ENCODE results near the gene SNX8.

Gene SNX8

DNA sequence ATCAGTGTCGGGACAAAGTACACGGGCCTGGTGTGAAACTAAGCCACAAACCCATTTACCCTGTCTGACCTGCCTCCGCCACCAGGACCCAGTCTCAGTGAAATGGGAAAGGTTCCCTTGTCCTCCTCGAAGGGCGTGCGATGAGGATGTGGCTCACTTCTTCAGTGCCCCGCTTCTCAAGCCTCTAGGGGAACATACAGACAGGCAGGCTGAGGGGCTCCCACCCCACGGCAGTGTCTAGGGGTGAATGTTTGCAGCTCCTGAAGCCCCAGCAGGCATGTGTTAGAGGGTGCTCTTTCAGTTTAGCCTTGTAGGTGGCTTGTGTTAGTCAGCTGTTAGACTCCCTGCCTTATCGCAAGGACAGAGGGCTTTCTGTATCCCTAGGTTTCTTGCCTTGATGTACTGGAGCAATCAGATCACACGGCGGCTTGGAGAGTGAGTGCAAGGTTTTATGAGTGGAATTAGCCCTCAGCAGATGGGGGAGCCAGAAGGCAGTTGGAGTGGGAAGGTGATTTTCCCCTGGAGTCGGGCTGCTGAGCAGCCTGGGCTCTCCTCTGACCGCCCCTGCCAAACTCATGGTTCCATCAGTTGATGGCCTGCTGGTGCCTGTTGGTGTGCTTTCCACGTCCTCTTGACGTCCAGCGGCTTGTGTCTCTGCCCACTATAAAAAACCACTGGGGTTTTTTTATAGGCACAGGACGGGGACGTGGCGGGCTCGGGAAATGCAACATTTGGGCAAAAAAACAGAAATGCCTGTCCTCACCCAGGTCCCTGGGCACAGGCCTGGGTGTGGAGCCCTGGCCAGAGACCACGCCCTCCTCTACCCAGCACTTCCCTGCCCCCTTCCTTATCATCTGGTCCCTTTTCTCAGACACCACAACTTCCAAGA lies 71.5 kb downstream of the SNX8 start:
- peak; percentile 11 to 33 for DNase-seq

DNA sequence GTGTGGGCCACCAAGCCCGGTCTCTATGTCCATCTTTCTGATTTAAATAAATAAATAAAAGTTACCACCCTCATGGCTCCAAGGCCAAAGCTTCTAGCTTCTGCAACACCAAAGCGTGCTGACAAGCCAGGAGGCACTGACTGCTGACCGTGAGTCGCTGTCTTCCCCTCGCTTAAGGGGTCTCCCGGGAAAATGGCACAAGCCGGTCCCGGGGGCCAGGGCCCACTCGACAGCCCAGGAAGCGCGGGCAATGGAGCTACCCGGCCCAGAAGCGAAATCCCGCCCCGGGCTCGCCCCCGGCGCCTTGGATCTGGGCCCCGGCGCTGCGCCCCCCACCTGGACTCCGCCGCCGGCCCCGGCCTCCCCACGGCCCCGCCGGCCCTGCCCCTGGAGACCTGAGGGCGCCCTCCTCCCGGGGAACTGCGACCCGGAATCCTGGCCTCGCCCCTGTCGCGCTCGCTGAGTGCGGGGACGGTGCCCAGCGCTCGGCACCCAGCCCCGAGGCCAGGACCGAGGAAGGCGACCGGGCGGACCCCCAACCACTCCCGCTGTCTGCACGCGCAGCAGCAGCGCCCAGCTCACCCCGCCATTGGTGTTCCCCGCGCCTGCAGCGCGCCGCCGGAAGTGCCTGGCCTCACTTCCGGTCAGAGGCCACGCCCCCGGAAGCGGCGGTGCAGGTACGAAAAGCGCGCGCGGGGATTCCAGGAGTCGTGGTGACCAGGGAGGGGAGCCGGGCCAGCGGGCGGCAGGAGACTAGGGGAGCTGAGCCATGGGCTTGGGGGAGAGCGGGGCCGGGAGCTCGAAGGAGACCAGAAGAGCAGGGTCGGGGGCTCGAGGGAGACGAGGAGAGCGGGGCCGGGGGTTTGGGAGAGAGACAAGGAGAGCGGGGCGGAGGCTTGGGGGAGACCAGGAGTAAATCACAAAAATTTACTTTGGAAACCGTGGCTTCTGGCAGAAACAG lies 72.4 kb downstream of the SNX8 start, which contains the start of the genes MRM2 and NUDT1:
Gene MRM2, minus strand, starts transcription at position 626 of the 961 bp plus-strand sequence. Its CDS starts 36 bp downstream, at position 590.
Gene NUDT1, plus strand, starts transcription at position 647 of the 961 bp plus-strand sequence. CDS start 2,349 bp downstream, outside the sequence.
- DNase-seq, result peak; percentile 75 to 86

DNA sequence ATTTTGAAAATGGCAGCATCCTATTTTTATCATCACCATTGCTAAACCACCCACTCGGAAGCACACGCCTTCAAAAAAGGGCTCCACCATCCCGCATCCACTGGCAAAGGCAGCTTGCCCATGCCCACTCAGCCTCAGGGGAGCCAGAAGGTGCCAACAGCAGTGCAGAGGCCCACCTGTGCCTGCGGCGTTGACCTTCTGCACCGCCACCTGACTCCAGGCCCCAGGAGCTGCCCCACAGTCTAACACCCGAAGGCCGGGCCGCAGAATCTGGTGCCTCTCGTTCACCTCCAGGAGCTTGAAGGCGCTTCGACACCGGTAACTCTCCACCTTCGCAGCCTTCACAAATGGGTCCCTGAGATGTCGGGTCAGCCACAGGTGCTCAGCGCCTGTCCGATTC lies 75.0 kb downstream of the SNX8 start:
- no peak for DNase-seq

DNA sequence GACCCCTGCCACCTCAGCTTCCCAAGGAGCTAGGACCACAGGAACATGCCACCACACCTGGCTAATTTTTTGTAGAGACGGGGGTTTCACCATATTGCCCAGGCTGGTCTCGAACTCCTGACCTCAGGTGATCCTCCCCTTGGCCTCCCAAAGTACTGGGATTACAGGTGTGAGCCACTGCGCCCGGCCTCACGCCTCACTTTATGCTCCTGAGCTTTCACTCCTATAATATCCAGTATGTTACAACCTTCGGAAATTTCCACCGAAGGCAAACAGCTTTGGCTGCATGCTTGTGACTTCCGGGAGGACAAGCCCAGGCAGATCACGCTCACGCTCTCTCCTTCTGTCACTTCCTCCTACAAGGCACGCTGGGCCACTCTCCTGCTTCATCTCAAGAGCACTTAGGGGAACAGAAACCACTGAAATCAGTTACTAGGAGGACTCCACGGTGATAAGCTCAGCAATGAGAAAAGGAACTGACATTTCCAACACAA lies 77.1 kb downstream of the SNX8 start:
- DNase-seq, result peak; percentile 92 to 95

DNA sequence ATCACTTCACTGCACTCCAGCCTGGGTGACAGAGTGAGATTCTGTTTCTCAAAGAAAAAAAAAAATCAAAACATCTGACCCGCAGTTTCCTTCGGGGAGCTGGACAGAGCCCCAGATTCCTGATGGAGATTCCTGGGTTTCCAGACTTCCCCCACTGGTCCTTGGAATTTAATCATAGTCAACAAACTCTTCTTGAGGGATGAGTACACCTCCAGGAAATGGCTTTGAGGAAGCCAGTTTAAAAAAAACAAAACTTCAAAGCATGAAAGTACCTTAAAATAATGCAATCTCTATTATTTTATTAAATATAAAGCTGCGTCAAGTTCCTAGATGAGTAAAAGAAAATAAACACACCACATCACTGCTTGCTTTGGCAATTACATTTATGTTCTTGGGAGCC lies 80.3 kb downstream of the SNX8 start:
- DNase-seq, result no peak

DNA sequence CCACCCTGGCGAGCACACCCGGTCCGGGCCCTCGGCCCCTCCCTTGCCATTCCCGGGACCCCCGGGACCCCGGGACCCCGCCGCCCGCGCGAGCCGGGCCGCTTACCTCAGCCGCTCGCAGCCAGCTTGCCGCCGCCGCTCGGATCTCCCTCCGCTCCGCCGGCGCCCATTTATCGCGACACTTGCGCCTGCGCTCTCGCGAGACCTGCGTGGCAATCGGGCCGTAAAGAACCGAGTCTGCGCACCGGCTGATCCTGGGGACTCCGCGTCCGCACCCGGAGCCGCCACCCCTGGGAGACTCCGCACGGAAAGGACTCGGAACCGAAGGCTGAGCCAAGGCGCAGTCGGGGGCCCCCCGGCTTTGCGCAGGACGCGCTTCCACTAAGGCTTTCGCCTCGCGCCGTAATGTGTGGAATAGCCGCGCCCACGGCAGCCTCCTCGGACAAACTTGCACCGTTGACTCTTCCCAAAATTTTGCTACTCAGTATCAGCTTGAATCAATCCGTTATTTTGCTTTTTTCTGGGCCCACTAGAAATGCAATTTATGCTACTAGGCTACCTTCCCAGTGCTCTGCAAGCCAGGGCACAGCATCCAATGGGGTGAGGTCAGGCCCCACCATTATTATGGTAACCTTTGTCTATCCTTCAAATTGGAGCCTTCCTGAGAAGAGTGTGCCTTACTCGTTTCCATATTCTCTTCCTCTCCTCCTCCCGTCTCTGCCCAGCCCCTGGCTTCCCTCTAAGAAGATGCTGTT lies 81.3 kb downstream of the SNX8 start, which contains the start of gene MAD1L1:
Gene MAD1L1, minus strand, starts transcription at position 180 of the 755 bp plus-strand sequence. CDS start 2,812 bp downstream, outside the sequence.
- DNase-seq, result peak; percentile 88 to 92

DNA sequence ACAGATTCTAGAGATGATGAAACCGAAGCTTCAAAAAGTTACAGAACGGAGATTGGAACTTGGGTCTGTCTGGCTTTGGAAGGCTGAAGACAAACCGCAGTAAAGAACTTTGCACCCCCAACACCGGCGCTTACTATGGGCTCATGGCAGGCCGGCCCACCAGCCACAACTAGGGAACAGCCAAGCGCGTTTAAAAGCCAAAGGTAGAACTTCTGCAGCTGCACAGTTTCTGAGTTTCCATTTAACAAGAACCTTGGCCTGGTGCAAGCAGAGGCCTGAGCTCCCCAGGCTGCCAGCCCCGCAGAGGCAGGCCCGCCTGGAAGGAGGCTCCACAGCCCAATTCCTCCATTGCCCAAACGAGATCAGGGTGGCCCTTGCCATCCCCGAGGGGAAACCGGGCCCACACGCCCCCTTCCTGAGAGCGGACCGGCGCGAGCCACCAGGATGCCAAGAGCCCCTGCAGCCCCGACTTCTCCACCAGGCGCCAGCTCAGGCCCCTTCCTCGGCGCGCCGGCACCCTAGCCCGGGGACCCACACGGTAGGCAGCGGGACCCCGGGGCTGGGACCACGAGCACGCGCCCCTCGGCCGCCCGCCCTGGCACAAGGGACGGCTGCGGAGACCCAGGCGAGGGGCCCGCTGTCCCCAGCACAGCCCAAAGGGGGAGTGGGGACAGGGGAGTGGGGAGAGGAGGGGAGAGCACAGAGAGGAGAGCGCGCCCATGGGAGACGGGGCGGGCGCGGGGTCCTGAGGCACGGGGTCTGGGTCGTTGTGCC lies 82.1 kb downstream of the SNX8 start:
- peak in 1 of 2 donors; percentile 23 for DNase-seq

DNA sequence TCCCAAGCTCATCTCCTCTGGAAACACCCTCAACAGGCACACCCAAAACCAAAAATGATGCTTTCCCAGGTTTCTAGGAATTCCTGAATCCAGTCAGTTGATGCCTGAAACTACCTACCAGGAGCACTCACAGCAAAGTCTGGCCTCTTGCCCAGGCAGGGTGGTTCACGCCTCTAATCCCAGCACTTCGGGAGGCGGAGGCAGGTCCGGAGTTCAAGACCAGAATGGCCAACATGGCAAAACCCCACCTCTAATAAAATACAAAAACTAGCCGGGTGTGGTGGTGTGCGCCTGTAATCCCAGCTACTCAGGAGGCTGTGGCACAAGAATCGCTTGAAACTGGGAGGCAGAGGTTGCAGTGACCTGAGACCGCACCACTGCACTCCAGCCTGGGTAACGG lies 83.4 kb downstream of the SNX8 start:
- DNase-seq, result no peak

DNA sequence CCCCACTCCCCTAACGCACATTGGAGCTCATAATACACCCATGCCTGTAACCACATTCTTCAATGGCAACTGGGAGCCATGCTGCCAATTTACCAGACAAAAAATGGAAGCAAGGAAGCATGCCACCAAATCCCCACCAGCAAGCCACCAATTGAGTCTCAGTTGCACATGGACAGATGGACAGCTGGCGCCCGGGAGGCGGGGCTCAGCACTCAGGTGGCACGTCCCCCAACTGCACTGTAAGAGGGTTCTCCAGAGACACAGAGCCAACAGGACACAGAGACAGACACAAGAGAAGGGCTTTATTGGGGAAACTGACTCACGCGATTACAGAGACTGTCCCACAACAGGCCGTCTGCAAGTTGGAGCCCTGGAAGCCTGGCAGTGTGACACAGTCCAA lies 84.0 kb downstream of the SNX8 start:
- no peak for DNase-seq

DNA sequence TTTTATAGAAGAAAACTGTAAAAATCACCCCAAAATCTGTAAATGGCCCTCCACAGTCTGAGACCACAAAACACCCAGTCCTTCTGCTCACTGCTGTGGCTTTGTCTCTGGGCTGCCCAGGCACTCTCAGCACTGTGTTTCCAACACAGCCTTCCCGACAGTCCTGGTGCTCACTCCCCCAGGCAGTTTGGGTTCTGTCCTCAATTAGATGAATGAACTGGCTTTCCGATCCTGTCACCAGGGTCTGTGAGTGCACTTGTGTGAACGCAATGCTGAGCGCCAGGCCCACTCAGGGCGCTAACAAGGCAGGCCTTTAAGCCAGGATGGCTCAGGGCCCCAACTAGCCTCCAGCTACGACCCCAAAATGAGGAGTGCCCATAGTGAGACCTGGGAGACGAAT lies 84.8 kb downstream of the SNX8 start:
- no peak for DNase-seq

DNA sequence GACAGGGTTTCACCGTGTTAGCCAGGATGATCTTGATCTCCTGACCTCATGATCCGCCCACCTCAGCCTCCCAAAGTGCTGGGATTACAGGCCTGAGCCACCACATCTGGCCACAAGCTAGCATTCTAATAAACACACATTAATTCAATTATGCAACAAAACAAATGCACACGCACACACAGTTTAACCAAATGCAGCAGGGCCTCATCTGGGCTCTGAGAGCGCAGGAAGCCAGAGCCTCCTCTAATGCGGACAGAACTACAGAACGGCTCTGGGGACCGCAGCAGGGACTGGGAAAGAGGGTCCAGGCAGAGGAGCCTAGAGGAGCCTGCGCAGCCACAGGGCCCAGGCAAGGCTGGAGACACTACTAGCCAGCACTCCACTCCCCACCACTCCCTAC lies 85.3 kb downstream of the SNX8 start:
- no peak for DNase-seq

DNA sequence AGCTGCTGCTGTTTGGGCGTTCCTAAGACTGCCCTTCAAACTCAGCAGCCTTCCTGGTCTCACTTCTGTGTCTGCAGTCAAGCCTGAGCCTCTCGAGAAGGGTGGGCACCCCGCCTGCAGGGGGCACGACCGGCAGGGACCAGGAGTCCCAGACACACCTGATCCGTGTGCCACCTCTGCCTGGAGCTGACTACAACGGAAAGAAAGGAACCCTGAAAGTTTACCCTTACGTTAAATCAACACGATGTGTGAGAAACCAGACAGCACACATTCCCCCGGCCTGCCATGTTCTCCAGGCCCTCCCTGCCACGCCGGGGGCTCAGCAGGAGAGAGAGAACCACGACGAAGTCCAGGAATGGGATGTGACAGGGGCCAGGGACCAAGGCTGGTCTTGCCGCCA lies 86.5 kb downstream of the SNX8 start:
- DNase-seq, result no peak

DNA sequence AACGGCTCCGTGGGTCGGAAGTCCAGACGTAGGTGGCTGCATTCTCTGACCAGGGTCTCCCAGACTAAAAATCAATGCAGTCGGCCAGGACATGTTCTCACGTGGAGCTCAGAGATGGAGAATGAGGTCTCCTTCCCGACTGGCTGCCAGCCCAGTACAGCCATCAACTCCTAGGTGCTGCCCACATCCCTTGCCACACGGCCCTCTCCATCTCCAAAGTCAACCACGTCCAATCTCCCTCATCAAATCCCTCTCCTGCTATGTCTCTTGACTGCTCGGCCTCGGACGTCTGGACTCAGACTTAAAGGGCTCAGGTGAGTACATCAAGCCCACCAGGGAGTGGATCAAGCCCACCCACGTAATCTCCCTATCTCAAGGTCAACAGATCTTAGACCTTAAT lies 88.4 kb downstream of the SNX8 start:
- DNase-seq, result no peak

DNA sequence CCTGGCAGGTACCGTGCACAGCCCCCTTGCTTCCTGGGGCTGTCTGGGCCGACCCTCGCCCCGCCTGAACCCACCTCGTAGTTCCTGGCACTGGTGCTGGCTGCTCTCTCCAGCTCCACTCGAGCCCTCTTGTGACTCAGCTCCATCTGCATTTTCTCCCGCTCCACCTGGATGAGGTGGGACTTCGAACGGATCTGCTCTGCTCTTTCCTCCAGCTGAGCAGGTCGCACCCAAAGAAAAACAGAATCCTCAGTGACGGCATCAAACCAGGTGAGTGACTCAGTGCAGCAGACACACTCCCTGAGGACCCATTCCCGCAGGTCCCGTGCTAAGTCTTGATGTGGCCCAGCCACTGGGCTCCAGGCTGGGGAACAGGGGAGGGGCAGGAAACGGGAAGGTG lies 88.9 kb downstream of the SNX8 start:
- DNase-seq, result no peak

DNA sequence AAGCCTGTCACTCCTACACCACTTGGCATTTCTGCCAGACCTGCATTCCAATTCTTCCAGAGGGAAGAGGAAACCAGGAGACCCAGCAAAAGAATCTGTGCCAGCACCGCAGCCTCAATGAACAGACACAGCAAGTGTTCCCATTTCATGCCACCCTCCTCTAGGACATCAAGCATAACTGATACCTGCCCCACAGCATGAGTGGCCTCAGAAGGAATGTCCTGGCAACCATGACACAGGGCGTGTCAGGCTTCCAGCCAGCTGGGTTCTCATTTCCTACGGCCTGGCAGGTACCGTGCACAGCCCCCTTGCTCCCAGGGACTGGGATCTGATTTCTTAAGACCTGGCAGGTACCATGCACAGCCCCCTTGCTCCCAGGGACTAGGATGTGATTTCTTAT lies 89.3 kb downstream of the SNX8 start:
- DNase-seq, result no peak

DNA sequence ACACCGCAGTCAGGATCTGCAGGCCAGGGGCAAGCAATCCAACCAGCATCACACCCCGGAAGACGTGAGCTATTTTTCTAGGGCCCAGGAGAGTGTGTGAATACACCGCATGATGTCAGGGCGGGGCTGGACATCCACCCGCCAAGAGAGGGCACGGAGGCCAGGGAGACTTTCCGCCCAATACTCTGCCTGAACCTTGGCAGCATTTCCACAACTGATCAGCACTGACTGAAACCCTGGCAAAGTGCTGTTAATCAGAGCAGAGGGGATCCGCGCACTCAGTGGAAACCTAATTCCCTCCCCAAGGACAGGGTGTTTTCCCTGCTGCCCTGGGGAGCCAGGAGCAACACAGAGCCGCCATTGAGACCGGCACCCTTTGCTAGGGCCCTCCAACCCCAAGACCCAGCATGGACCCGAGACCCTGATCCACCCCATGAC lies 89.7 kb downstream of the SNX8 start:
- DNase-seq, result no peak

DNA sequence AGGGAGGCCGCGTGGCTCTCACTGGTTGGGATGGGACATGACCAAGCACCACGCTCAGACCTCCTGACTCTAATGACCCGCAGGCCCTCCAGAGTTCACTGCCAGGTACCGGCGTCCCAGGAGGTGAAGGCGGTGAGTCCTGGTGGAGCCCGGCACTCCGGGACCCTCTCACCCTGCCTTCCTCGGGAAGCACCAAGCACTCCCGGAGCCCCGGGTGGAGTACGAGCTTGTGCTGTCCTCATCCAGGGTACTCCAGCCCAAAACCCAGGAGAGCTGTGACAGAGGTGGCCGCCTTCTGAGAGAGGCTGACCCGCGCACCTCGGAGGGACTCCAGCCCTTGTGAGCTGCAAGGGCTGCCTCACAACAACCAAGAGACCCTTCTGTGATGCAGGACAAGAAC lies 90.9 kb downstream of the SNX8 start:
- no peak for DNase-seq

DNA sequence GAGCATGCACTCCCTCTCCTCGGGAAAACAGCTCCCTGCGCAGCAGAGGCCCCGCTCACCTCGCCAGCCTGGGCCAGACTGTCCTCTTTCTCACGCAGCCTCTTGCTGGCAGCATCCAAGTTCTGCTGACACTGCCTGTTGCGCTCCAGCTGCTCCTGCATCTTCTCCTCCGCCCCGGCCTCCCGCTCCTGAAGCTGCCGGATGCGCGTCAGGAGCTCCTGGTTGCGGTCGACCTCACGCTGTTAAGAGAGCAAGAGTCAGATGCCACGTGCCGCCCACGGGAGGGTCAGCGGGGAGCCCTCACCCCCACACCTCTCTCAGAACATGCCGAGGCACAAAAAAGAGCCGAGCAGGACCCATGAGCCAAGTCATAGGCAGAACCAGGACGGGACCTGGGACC lies 91.7 kb downstream of the SNX8 start:
- no peak for DNase-seq

DNA sequence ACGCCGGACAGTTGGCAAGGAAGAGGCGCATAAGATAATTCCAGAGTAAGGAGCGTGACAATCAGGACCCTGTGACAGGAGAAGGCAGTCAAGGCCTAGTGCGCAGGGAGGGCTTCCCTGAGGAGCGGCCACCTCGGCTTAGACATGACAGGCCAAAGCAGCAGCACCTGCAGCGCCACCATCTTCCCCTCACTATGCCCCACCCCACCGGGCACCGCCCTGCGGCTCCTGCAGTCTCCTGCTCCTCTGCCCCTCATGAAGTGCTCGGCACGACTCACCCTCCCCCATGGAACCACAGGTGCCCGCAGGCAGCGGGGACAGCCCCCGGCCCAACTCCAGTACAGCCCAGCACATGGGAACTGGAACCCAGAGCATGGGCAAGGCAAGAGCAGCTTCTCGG lies 93.3 kb downstream of the SNX8 start:
- no peak for DNase-seq

DNA sequence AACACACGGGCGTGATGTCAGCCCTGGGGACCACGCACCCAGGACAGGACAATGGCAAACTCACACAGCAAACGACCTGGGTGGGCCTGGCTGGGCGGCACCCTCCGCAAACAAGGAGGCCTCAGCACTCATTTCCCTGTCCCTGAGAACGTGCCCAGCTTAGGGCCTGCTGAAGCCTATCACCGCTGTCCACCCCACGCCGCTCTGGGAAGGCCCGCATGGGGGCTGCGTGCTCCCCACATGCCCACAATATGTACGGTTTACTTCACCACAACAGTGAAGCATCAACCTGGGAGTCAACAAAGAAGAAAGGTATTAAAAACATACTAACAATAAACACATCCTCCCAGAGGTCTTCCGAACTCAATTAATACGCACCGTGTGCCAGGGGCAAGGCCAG lies 93.7 kb downstream of the SNX8 start:
- DNase-seq, result no peak

DNA sequence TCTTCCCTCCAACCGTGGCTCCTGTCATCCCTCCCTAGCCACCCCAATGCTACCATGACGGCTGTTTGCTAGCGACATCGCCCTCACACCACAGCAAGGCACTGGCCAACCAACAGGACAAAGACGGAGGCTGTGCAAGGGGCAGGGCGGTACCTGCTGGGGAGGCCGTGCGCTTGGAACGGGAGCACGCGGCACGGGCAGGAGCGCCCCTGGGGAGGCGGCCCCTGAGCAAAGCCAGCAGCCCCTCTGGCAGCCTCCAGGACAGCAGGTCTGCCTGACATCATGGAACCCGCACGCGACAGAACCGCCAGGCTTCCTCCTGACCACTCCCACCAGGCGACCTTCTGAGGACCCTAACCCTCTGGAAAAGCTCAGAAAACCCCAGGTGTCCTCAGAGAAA lies 94.2 kb downstream of the SNX8 start:
- DNase-seq, result no peak
